ENCODE results near the gene ACTRT1.

ACTRT1 gene

DNA sequence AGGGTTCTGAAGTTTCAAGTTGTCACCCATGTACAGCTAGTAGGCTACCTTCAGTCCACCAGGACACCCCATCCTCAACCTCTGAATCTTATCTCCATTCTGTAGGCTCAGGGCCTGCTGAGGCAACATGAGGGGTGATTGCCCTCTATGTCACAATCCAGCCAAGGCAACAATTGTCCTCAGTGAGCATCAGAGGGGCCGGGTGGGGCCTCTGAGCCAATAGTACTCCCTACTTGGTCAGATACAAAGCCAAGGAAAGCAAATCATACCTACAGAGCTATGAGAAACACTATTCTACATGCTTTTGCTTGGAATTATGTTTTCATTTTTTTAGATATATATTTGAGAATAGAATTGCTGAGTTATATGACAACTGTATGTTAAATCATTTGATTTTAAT lies at the start of gene ACTRT1:
Gene ACTRT1 (minus strand): TSS at position 101 of the 400 bp plus-strand sequence. CDS start 197 bp downstream, outside the sequence.
- no peak for DNase-seq

GRCh38 chrX:128078545-128078944 lies 26.3 kb upstream of the ACTRT1 start:
- DNase-seq, result no peak

- DNase-seq, result no peak
Observed at GRCh38 chrX:128057421-128057820, 5.2 kb upstream of the ACTRT1 start.

DNA sequence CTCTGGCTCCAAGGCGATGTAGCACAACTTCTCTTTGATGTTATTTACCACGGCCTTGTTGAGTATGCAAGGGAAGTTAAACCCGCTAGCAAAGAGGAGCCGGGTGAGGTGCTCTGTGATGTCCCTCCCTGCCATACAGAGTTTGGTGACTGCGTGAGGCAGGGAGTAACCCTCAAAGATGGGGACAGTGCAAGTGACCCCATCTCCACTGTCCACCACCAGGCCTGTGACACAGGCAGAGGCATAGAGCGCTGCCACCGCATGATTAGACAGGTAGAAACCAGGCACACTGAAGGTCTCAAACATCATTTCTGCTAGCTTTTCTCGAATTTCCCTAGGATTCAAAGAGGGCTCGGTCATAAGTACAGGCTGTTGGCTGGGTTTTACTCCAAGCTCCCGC lies 677 bp downstream of the ACTRT1 start:
- DNase-seq, result no peak

DNA sequence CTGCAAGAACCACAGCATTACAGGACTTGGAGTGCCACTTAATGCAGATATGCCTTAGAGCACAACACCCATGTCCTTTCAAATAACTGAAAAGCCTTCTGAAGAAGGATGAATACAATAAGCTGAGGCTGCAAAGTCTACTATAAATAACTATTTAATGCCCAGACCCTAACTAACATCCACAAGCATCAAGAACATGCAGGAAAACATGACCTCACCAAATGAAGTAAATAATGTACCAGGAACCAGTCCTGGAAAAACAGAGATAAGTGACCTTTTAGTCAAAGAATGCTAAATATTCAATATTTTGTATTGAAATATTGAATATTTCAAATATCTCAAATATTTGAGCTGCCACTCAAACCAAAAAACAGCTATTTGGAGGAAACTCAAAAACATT lies 16.9 kb downstream of the ACTRT1 start:
- no peak for DNase-seq

DNA sequence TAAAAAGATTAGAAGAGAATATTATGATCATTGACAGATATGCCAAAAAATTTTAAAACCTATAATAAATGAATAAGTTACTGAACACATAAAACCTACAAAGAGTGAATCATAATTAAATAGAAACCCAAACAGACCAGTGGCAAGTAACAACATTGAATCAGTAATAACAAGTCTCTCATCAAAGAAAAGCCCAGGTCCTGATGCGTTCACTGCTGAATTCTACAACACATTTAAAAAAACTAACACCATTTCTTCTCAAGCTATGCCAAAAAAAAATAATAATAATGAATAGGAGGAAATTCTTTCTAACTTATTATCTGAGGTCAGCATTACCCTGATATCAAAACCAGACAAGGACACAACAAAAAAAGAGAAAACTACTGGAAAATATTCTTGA lies 30.6 kb downstream of the ACTRT1 start:
- DNase-seq, result no peak

- no peak for DNase-seq
Observed at GRCh38 chrX:128020701-128021100, 31.5 kb downstream of the ACTRT1 start.

DNA sequence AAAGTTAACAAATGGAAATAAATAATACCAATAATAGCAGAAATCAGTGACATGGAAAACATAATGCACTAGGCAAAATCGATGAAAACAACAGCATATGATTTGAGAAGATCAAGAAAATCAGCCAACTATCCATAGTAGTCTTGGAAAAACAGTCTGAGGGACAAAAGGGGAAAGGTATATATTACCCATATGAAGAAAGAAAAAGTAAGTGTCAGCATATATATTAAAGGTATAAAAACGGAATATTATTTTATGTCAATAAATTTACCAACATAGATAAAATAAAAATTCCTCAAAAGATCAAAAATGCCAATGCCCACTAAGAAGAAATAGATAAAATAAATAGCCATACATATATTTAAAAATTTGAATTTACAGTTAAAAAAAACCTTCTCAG lies 33.0 kb downstream of the ACTRT1 start:
- DNase-seq, result no peak

DNA sequence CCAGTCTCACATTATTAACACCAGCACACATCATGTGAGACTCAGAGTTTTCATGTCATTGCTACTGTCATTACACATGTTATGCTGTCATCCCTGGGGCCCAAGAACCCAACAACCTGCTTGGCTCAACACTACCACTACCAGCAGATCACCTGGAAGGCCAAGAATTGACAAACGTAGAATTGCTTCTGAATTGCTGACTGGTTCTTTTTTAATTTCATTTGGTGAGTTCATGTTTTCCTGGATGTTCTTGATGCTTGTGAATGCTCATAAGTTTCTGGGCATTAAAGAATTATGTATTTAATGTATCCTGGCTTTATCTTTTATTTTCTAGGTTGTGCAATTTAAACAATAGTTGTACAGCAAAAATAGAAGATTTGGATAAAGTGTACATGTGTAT lies 40.2 kb downstream of the ACTRT1 start:
- no peak for DNase-seq

GRCh38 chrX:128007882-128008281 lies 44.3 kb downstream of the ACTRT1 start:
- DNase-seq, result no peak

Measured in NCI-H1048 (cell line).